ENCODE results near the gene JUND. TPM values are rescaled to one million over a fixed set of nuclear protein-coding genes. Genes with fewer than 3 reads are reported as not detected.

The JUND gene
- total RNA-seq, 2 experiments from 2014 or later = 79.0 to 138 TPM

DNA sequence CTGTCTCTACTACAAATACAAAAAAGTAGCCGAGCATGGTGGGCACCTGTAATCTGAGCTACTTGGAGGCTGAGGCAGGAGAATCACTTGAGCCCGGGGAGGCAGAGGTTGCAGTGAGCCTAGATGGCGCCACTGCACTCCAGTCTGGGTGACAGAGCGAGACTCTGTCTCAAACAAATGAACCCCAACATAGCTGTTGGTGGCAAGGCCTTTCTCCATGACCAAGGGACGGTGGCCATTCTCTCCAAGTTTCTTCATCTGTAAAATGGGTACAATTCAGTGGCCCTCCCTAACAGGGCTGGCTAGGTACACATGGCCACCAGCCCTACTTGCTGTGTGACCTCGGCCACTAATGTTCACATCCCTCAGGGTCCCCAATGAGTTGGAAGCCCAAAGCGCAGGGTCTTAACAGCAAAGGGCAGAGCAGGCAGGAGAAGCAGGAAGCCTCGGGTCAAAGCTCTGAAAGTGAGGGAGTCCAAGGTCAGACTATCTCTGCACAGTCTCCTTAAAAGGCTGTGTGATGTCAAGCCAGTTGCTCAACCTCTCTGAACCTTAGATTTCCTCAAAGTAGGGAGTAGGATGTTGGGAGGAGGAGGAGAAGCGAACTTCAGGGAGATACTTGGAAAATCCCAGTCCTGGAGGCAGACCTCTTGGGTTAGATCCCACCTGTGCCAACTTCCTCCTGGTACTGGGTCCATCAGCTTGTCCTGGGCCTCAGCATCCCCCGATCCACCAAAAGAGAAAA lies 2.7 kb downstream of the JUND start:
- H3K27ac ChIP-seq (ENCODE audit: low read depth, low read length, poor library complexity, severe bottlenecking) = peak overlapping the region; percentile 86
- ChIA-PET CTCF (ENCODE audit: unreplicated experiment) (interaction anchor here (0.6 to 2.3 kb wide), 6 partner anchors 44 to 109 kb away, joined by 3 to 22 read pairs (median 7); partner anchors contain the start of gene LSM4), POLR2A (interaction anchor here (0.7 to 3.8 kb wide), 10 partner anchors 14 to 651 kb away, joined by 3 to 44 read pairs (median 4); partner anchors contain the start of gene LSM4)
- intact Hi-C loops (cut with micrococcal nuclease; ENCODE audit: unreplicated experiment) = loop anchor here (1.0 to 2.0 kb wide), 4 partner anchors 27 to 74 kb away; partner anchors contain the start of genes LSM4 and RAB3A
- no peaks in the 10 kb centered on the region for H3K9me2 ChIP-seq (ENCODE audit: insufficient read depth, low read length)
- H3K79me2 ChIP-seq (ENCODE audit: insufficient read depth, low read depth, low read length) = peaks cover 20% of the 10 kb centered on the region; the same call in 1 of the 2 replicates
- BruUV-seq (replicated peaks) = no TSS peak
- TF ChIP-seq EZH2phosphoT487 (IDR thresholded peaks at IDR 0.05; ENCODE audit: borderline replicate concordance, low read depth, low read length) = no peak
- TF ChIP-seq, protein P1, sequence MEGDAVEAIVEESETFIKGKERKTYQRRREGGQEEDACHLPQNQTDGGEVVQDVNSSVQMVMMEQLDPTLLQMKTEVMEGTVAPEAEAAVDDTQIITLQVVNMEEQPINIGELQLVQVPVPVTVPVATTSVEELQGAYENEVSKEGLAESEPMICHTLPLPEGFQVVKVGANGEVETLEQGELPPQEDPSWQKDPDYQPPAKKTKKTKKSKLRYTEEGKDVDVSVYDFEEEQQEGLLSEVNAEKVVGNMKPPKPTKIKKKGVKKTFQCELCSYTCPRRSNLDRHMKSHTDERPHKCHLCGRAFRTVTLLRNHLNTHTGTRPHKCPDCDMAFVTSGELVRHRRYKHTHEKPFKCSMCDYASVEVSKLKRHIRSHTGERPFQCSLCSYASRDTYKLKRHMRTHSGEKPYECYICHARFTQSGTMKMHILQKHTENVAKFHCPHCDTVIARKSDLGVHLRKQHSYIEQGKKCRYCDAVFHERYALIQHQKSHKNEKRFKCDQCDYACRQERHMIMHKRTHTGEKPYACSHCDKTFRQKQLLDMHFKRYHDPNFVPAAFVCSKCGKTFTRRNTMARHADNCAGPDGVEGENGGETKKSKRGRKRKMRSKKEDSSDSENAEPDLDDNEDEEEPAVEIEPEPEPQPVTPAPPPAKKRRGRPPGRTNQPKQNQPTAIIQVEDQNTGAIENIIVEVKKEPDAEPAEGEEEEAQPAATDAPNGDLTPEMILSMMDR (conservative IDR thresholded peaks at IDR 0.05; ENCODE audit: low read length) = peak; percentile 78
- peak overlapping the region; percentile 66 for H3K4me2 ChIP-seq (ENCODE audit: low read length)
- H2AFZ ChIP-seq (ENCODE audit: low read length) = no peak overlapping the region
- H4K20me1 ChIP-seq (ENCODE audit: insufficient read depth, low read length) = peaks cover 10% of the 10 kb centered on the region; the same call in 1 of the 2 replicates
- peaks cover 21% of the 10 kb centered on the region for H3K4me1 ChIP-seq (ENCODE audit: insufficient read depth, low read length, poor library complexity, severe bottlenecking)
- H3K36me3 ChIP-seq (ENCODE audit: insufficient read depth, low read length) = peaks cover 16% of the 10 kb centered on the region; the same call in 1 of the 2 replicates
- DNase-seq (ENCODE audit: low spot score) = peak; percentile 41
- peak overlapping the region; percentile 80 for H3K4me3 ChIP-seq (ENCODE audit: low read depth, low read length, poor library complexity, severe bottlenecking)
- H3K9me3 ChIP-seq (ENCODE audit: low read length) = no peaks in the 10 kb centered on the region

DNA sequence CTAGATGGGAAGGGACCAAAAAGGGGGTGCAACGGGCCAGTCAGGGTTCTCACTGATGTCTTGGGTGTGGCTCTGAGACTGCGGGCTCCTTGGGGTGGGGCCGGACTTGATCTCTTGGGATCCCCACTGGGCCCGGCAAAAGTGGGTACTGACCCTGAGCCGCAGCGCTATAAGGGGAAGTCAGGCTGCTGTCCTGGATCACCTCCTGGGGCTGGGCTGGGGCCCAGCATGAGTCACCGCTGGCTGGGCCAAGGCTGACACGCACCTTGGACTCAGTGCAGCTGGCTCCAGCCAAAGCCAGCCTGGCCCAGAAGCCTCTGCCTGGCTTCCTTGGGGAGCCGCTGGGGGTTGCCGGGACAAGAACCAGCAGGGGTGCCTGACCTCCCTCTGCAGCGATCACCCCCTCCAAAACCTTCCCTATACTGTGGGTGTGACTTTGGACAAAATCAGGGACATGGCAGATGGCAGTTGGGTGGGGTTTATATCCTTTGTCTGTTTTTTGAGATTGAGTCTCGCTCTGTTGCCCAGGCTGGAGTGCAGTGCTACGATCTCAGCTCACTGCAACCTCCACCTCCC lies 6.6 kb downstream of the JUND start:
- Histone ChIP-seq H3K4me2 (ENCODE audit: low read length) (no peak overlapping the region), H3K9me3 (ENCODE audit: low read length) (no peaks in the 10 kb centered on the region), H2AFZ (ENCODE audit: low read length) (no peak overlapping the region), H3K79me2 (ENCODE audit: insufficient read depth, low read depth, low read length) (peaks cover 18% of the 10 kb centered on the region; the same call in 1 of the 2 replicates), H3K9me2 (ENCODE audit: insufficient read depth, low read length) (no peaks in the 10 kb centered on the region), H3K36me3 (ENCODE audit: insufficient read depth, low read length) (peaks cover 16% of the 10 kb centered on the region; the same call in 1 of the 2 replicates), H4K20me1 (ENCODE audit: insufficient read depth, low read length) (peaks cover 10% of the 10 kb centered on the region), H3K4me3 (ENCODE audit: low read depth, low read length, poor library complexity, severe bottlenecking) (no peak overlapping the region), H3K27ac (ENCODE audit: low read depth, low read length, poor library complexity, severe bottlenecking) (no peak overlapping the region), H3K4me1 (ENCODE audit: insufficient read depth, low read length, poor library complexity, severe bottlenecking) (peaks cover 13% of the 10 kb centered on the region)
- intact Hi-C loops (cut with micrococcal nuclease; ENCODE audit: unreplicated experiment) = no loop called here
- TF ChIP-seq EZH2phosphoT487 (IDR thresholded peaks at IDR 0.05; ENCODE audit: borderline replicate concordance, low read depth, low read length) = no peak
- TF ChIP-seq, protein P1 (conservative IDR thresholded peaks at IDR 0.05; ENCODE audit: low read length) = no peak
- BruUV-seq (replicated peaks) = no TSS peak
- CTCF ChIA-PET (ENCODE audit: unreplicated experiment) = interaction anchor here (0.6 kb wide), 1 partner anchor 1176 kb away, joined by 3 read pairs; no protein-coding TSS in a partner anchor
- POLR2A ChIA-PET = interaction anchor here (1.4 kb wide), 1 partner anchor 46 kb away, joined by 5 read pairs; no protein-coding TSS in a partner anchor
- no peak for DNase-seq (ENCODE audit: low spot score)

Data from OCI-LY7 (cell line).